ENCODE measurements around the gene DSPP.
"Not testable (repeated sequence)": the region's sequence is repeated elsewhere in the genome, so short reads cannot be mapped to it uniquely, and the experiment has no call there.

DSPP gene

GRCh38 chr4:87570290-87570805 is 38.0 kb upstream of the DSPP start:
- Histone ChIP-seq H3K79me2 (ENCODE audit: insufficient read depth, low read length) (no peaks in the 10 kb centered on the region), H2AFZ (ENCODE audit: low read length) (no peak overlapping the region), H3K4me1 (ENCODE audit: insufficient read depth, low read length, poor library complexity, severe bottlenecking) (peaks cover 14% of the 10 kb centered on the region)

GRCh38 chr4:87574376-87574775 is 34.0 kb upstream of the DSPP start:
- H3K4me1 ChIP-seq (ENCODE audit: insufficient read depth, low read length, poor library complexity, severe bottlenecking); H3K79me2 ChIP-seq (ENCODE audit: insufficient read depth, low read length): not testable (repeated sequence)

More at GRCh38 chr4:87570290-87570805, 38.0 kb upstream of the DSPP start:
- Histone ChIP-seq H3K36me3 (ENCODE audit: insufficient read depth, low read length) (no peaks in the 10 kb centered on the region), H3K9me3 (ENCODE audit: insufficient read depth, low read depth, low read length) (no peaks in the 10 kb centered on the region), H3F3A (ENCODE audit: low read depth) (no peaks in the 10 kb centered on the region), H3K27me3 (ENCODE audit: insufficient read depth, low read length, poor library complexity, severe bottlenecking) (no peaks in the 10 kb centered on the region), H3K4me3 (ENCODE audit: low read length, poor library complexity, severe bottlenecking) (no peak overlapping the region), H3K9ac (ENCODE audit: low read depth, low read length, poor library complexity, severe bottlenecking) (no peak overlapping the region), H3K4me2 (ENCODE audit: low read depth, low read length, poor library complexity, severe bottlenecking) (peak overlapping the region; percentile 1), H3K9me2 (replicated peaks; ENCODE audit: low read depth, low read length) (no peaks in the 10 kb centered on the region), H4K20me1 (ENCODE audit: insufficient read depth, low read length, poor library complexity, severe bottlenecking) (no peaks in the 10 kb centered on the region)
- no peak for TF ChIP-seq EZH2phosphoT487 (IDR thresholded peaks at IDR 0.05; ENCODE audit: borderline replicate concordance)
- no peak for TF ChIP-seq CTCF (conservative IDR thresholded peaks at IDR 0.05; ENCODE audit: low read length)

GRCh38 chr4:87574996-87575395 is 33.3 kb upstream of the DSPP start:
- no peaks in the 10 kb centered on the region for H3K9me3 ChIP-seq (ENCODE audit: insufficient read depth, low read depth, low read length)
- H3K79me2 ChIP-seq (ENCODE audit: insufficient read depth, low read length): no peaks in the 10 kb centered on the region
- H3F3A ChIP-seq (ENCODE audit: low read depth): no peaks in the 10 kb centered on the region
- H3K36me3 ChIP-seq (ENCODE audit: insufficient read depth, low read length): no peaks in the 10 kb centered on the region
- H3K4me3 ChIP-seq (ENCODE audit: low read length, poor library complexity, severe bottlenecking): no peak overlapping the region
- no peaks in the 10 kb centered on the region for H3K27me3 ChIP-seq (ENCODE audit: insufficient read depth, low read length, poor library complexity, severe bottlenecking)
- H3K9ac ChIP-seq (ENCODE audit: low read depth, low read length, poor library complexity, severe bottlenecking): no peak overlapping the region
- H3K4me1 ChIP-seq (ENCODE audit: insufficient read depth, low read length, poor library complexity, severe bottlenecking): peaks cover 6% of the 10 kb centered on the region
- H4K20me1 ChIP-seq (ENCODE audit: insufficient read depth, low read length, poor library complexity, severe bottlenecking): no peaks in the 10 kb centered on the region
- 0 out of 2 replicates have a peak overlapping the region, but pooled peaks have one; percentile 18 for H2AFZ ChIP-seq (ENCODE audit: low read length)
- H3K4me2 ChIP-seq (ENCODE audit: low read depth, low read length, poor library complexity, severe bottlenecking): no peak overlapping the region
- H3K9me2 ChIP-seq (replicated peaks; ENCODE audit: low read depth, low read length): no peaks in the 10 kb centered on the region
- TF ChIP-seq EZH2phosphoT487 (IDR thresholded peaks at IDR 0.05; ENCODE audit: borderline replicate concordance): no peak
- TF ChIP-seq CTCF (conservative IDR thresholded peaks at IDR 0.05; ENCODE audit: low read length): no peak

More at GRCh38 chr4:87574376-87574775, 34.0 kb upstream of the DSPP start:
- H3K9me2 ChIP-seq (replicated peaks; ENCODE audit: low read depth, low read length); H2AFZ ChIP-seq (ENCODE audit: low read length); H4K20me1 ChIP-seq (ENCODE audit: insufficient read depth, low read length, poor library complexity, severe bottlenecking); H3K9ac ChIP-seq (ENCODE audit: low read depth, low read length, poor library complexity, severe bottlenecking); H3K36me3 ChIP-seq (ENCODE audit: insufficient read depth, low read length); H3K4me3 ChIP-seq (ENCODE audit: low read length, poor library complexity, severe bottlenecking); H3K9me3 ChIP-seq (ENCODE audit: insufficient read depth, low read depth, low read length); H3K4me2 ChIP-seq (ENCODE audit: low read depth, low read length, poor library complexity, severe bottlenecking); H3F3A ChIP-seq (ENCODE audit: low read depth); H3K27me3 ChIP-seq (ENCODE audit: insufficient read depth, low read length, poor library complexity, severe bottlenecking): not testable (repeated sequence)

GRCh38 chr4:87575408-87575807 is 32.9 kb upstream of the DSPP start:
- TF ChIP-seq CTCF (conservative IDR thresholded peaks at IDR 0.05; ENCODE audit: low read length) (no peak), EZH2phosphoT487 (IDR thresholded peaks at IDR 0.05; ENCODE audit: borderline replicate concordance) (no peak)
- no peaks in the 10 kb centered on the region for H3K27me3 ChIP-seq (ENCODE audit: insufficient read depth, low read length, poor library complexity, severe bottlenecking)
- H2AFZ ChIP-seq (ENCODE audit: low read length): 0 out of 2 replicates have a peak overlapping the region, but pooled peaks have one; percentile 18
- no peaks in the 10 kb centered on the region for H4K20me1 ChIP-seq (ENCODE audit: insufficient read depth, low read length, poor library complexity, severe bottlenecking)
- H3K4me1 ChIP-seq (ENCODE audit: insufficient read depth, low read length, poor library complexity, severe bottlenecking): peaks cover 6% of the 10 kb centered on the region
- H3K36me3 ChIP-seq (ENCODE audit: insufficient read depth, low read length): no peaks in the 10 kb centered on the region
- no peak overlapping the region for H3K9ac ChIP-seq (ENCODE audit: low read depth, low read length, poor library complexity, severe bottlenecking)
- no peak overlapping the region for H3K4me2 ChIP-seq (ENCODE audit: low read depth, low read length, poor library complexity, severe bottlenecking)
- H3K9me2 ChIP-seq (replicated peaks; ENCODE audit: low read depth, low read length): no peaks in the 10 kb centered on the region
- no peaks in the 10 kb centered on the region for H3K9me3 ChIP-seq (ENCODE audit: insufficient read depth, low read depth, low read length)
- H3K4me3 ChIP-seq (ENCODE audit: low read length, poor library complexity, severe bottlenecking): no peak overlapping the region
- H3K79me2 ChIP-seq (ENCODE audit: insufficient read depth, low read length): no peaks in the 10 kb centered on the region
- H3F3A ChIP-seq (ENCODE audit: low read depth): no peaks in the 10 kb centered on the region
